Measurements from ENCODE around the gene HOXA3. TPM values are rescaled to one million over a fixed set of nuclear protein-coding genes. Genes with fewer than 3 reads are reported as not detected.

HOXA3 gene
- total and polyA plus RNA-seq, 2 of the 13 experiments (the other 11 are each of a cell fraction or from before 2014, with no cell fraction given): 2.9 to 4.6 TPM

GRCh38 chr7:27183682-27184336 is 31.4 kb upstream of the HOXA3 start (continued):
- TF ChIP-seq MXD3 (CRISPR knock-in tag; IDR thresholded peaks at IDR 0.05): no peak

- peak; percentile 16 for ATAC-seq
- no peaks in the 10 kb centered on the region for H3K36me3 ChIP-seq (replicated peaks in 1 of 2; ENCODE audit: control insufficient read depth in 1 of 2, insufficient read depth in 2 of 2, low read length in 2 of 2)
- ChIA-PET CTCF (ENCODE audit: low intra/inter-chr PET ratio, low total read pairs) (no interaction called here), POLR2A (no interaction called here)
- H3K27me3 ChIP-seq (ENCODE audit: control insufficient read depth in 1 of 2, insufficient read depth in 2 of 2, low read length in 2 of 2): peaks cover 28 to 93% of the 10 kb centered on the region in 2 experiments
- peak overlapping the region in 2 of 3 experiments; percentile 64 to 67; a peak in 2 of 6 replicates for H3K4me3 ChIP-seq (replicated peaks in 1 of 3; ENCODE audit: insufficient read depth in 1 of 3, low read depth in 2 of 3, low read length in 3 of 3)
- H3K4me1 ChIP-seq (ENCODE audit: insufficient read depth, low read length): peaks cover 42% of the 10 kb centered on the region
- DNase-seq (ENCODE audit: low spot score): no peak
- H2AFZ ChIP-seq (ENCODE audit: low read length): no peak overlapping the region
- intact Hi-C loops (cut with micrococcal nuclease; ENCODE audit: unreplicated experiment) (no loop called here), in situ Hi-C loops (cut with HindIII; ENCODE audit: extremely low pct_ligation_motif_present, low pct_unique_long_range_greater_than_20kb) (no loop called here)
- FAIRE-seq: no peak
- H4K20me1 ChIP-seq (ENCODE audit: insufficient read depth, low read length): peaks cover 6% of the 10 kb centered on the region; the same call in 1 of the 2 replicates
- H3K4me2 ChIP-seq (ENCODE audit: low read depth, low read length): peak overlapping the region; percentile 84
- no peak overlapping the region for H3K9ac ChIP-seq (ENCODE audit: insufficient read depth, low read depth, low read length)
- 34% methylated on average over 14 of the region's 39 CpGs for WGBS (ENCODE audit: low lambda C conversion rate)
- no peaks in the 10 kb centered on the region for H3K9me3 ChIP-seq (ENCODE audit: low read length)
- BruUV-seq (replicated peaks): no TSS peak
- H3K79me2 ChIP-seq (ENCODE audit: insufficient read depth, low read length): no peaks in the 10 kb centered on the region
- no peak overlapping the region for H3K27ac ChIP-seq (ENCODE audit: extremely low read length, insufficient read depth, low read length)
- TF ChIP-seq ERF (CRISPR knock-in tag; IDR thresholded peaks at IDR 0.05) (no peak), ZBTB40 (IDR thresholded peaks at IDR 0.05) (no peak), ZBTB40 (CRISPR knock-in tag; IDR thresholded peaks at IDR 0.05) (no peak), HNRNPLL (IDR thresholded peaks at IDR 0.05; ENCODE audit: low read depth, low read length, poor library complexity, severe bottlenecking) (peak; percentile 8), ZGPAT (CRISPR knock-in tag; IDR thresholded peaks at IDR 0.05) (no peak), MYPOP (CRISPR knock-in tag; IDR thresholded peaks at IDR 0.05) (0 out of 2 replicates have a peak, but pooled peaks have one; percentile 9), PCBP1 (IDR thresholded peaks at IDR 0.05; ENCODE audit: borderline replicate concordance, low read depth, low read length) (0 out of 2 replicates have a peak, but pooled peaks have one; percentile 34)
Observed at GRCh38 chr7:27182861-27183681, 30.7 kb upstream of the HOXA3 start.

All from HepG2 (cell line).